Mesenchymal stem cell (in vitro differentiated cells and primary cell): Measurements from ENCODE around the gene PDGFRB.

Source experiments
- DNase-seq: peaks from one replicate; pipeline ENCODE4 v3.0.0-alpha.2; 2013
- H2AFZ ChIP-seq: one replicate; pipeline ENCODE4 v1.6.1; 2013; ENCODE audit warnings: low read depth, mild to moderate bottlenecking, control low read depth, inconsistent platforms, low read length, moderate library complexity
- H2AK5ac ChIP-seq: 2 replicates; pipeline ENCODE4 v1.6.1; 2013; ENCODE audit warnings: low read length, moderate library complexity, mild to moderate bottlenecking, inconsistent platforms; ENCODE audit not compliant: severe bottlenecking
- H2BK120ac ChIP-seq: one replicate; pipeline ENCODE4 v1.6.1; 2013; ENCODE audit warnings: low read depth, mild to moderate bottlenecking, inconsistent platforms, low read length, moderate library complexity
- H2BK12ac ChIP-seq, 2 experiments: one replicate each; pipeline ENCODE4 v1.6.1; 2013; ENCODE audit warnings: inconsistent platforms in 2 of 2, low read length in 2 of 2, mild to moderate bottlenecking in 2 of 2, moderate library complexity in 2 of 2, control low read depth in 1 of 2
- H2BK15ac ChIP-seq: one replicate; pipeline ENCODE4 v1.6.1; 2013; ENCODE audit warnings: mild to moderate bottlenecking, low read depth, inconsistent platforms; ENCODE audit not compliant: poor library complexity, severe bottlenecking
- H2BK5ac ChIP-seq: 2 replicates; pipeline ENCODE4 v1.6.1; 2013; ENCODE audit warnings: low read depth, mild to moderate bottlenecking, low read length, control low read depth, inconsistent platforms; ENCODE audit not compliant: poor library complexity, severe bottlenecking
- H3K14ac ChIP-seq, 2 experiments: one replicate each; pipeline ENCODE4 v1.6.1; 2013; ENCODE audit warnings: inconsistent platforms in 2 of 2, low read length in 2 of 2, control low read depth in 1 of 2, mild to moderate bottlenecking in 1 of 2, moderate library complexity in 1 of 2
- H3K18ac ChIP-seq, 2 experiments: one replicate each; pipeline ENCODE4 v1.6.1; 2013; ENCODE audit warnings: inconsistent platforms in 2 of 2, low read length in 2 of 2, control low read depth in 1 of 2, low read depth in 1 of 2, mild to moderate bottlenecking in 1 of 2
- H3K23ac ChIP-seq, 2 experiments: one replicate each; pipeline ENCODE4 v1.6.1; 2013; ENCODE audit warnings: inconsistent platforms in 2 of 2, low read length in 2 of 2, mild to moderate bottlenecking in 2 of 2, moderate library complexity in 2 of 2, control low read depth in 1 of 2
- H3K27ac ChIP-seq: 2 replicates; pipeline ENCODE4 v1.5.1; 2013; ENCODE audit warnings: mild to moderate bottlenecking, moderate library complexity, low read length, control low read depth, inconsistent platforms; ENCODE audit not compliant: poor library complexity, severe bottlenecking
- H3K27me3 ChIP-seq, 2 experiments: 2 replicates each; pipeline versions ENCODE4 v1.6.1 to v1.7.0; 2013; ENCODE audit warnings: low read length in 2 of 2, mild to moderate bottlenecking in 2 of 2, moderate library complexity in 2 of 2, control low read depth in 1 of 2, inconsistent platforms in 1 of 2; ENCODE audit not compliant: control insufficient read depth in 1 of 2, insufficient read depth in 1 of 2
- H3K36me3 ChIP-seq, 2 experiments: 2 replicates each; pipeline versions ENCODE4 v1.6.1 to v1.7.0; 2013; ENCODE audit warnings: low read length in 2 of 2, control low read depth in 1 of 2, inconsistent platforms in 1 of 2, low read depth in 1 of 2, mild to moderate bottlenecking in 1 of 2; ENCODE audit not compliant: insufficient read depth in 2 of 2, control insufficient read depth in 1 of 2
- H3K4ac ChIP-seq, 2 experiments: one replicate each; pipeline ENCODE4 v1.6.1; 2013; ENCODE audit warnings: inconsistent platforms in 2 of 2, low read length in 2 of 2, mild to moderate bottlenecking in 2 of 2, moderate library complexity in 2 of 2, control low read depth in 1 of 2, low read depth in 1 of 2
- H3K4me1 ChIP-seq: 2 replicates; pipeline ENCODE4 v1.6.1; 2013; ENCODE audit warnings: low read depth, low read length, control low read depth; ENCODE audit not compliant: control insufficient read depth, insufficient read depth
- H3K4me2 ChIP-seq: 2 replicates; pipeline ENCODE4 v1.6.1; 2013; ENCODE audit warnings: low read length, mild to moderate bottlenecking, inconsistent platforms; ENCODE audit not compliant: poor library complexity, severe bottlenecking
- H3K4me3 ChIP-seq, 2 experiments: 2 replicates each; pipeline versions ENCODE4 v1.5.1 to v1.7.0; 2013; ENCODE audit warnings: low read length in 2 of 2, mild to moderate bottlenecking in 2 of 2, control low read depth in 1 of 2, low read depth in 1 of 2; ENCODE audit not compliant: insufficient read depth in 1 of 2
- H3K79me1 ChIP-seq: replicated peaks from 2 replicates; pipeline ENCODE4 v1.6.1; 2013; ENCODE audit warnings: mild to moderate bottlenecking, control low read depth, low read length, inconsistent platforms; ENCODE audit not compliant: poor library complexity, severe bottlenecking
- H3K9ac ChIP-seq: 2 replicates; pipeline ENCODE4 v1.7.0; 2013; ENCODE audit warnings: mild to moderate bottlenecking, low read length, moderate library complexity
- H3K9me3 ChIP-seq: 2 replicates; pipeline ENCODE4 v1.7.0; 2013; ENCODE audit warnings: mild to moderate bottlenecking, low read length; ENCODE audit not compliant: control insufficient read depth
- H4K8ac ChIP-seq: one replicate; pipeline ENCODE4 v1.6.1; 2013; ENCODE audit warnings: inconsistent platforms, mild to moderate bottlenecking, low read length, moderate library complexity
- H4K91ac ChIP-seq: one replicate; pipeline ENCODE4 v1.6.1; 2013; ENCODE audit warnings: mild to moderate bottlenecking, low read length, inconsistent platforms
- WGBS: methylation state at CpG from one replicate; pipeline ENCODE4 v1.1.7; 2013; ENCODE audit warnings: mixed read lengths; 5-methylcytosine and 5-hydroxymethylcytosine counted together

The PDGFRB gene

DNA sequence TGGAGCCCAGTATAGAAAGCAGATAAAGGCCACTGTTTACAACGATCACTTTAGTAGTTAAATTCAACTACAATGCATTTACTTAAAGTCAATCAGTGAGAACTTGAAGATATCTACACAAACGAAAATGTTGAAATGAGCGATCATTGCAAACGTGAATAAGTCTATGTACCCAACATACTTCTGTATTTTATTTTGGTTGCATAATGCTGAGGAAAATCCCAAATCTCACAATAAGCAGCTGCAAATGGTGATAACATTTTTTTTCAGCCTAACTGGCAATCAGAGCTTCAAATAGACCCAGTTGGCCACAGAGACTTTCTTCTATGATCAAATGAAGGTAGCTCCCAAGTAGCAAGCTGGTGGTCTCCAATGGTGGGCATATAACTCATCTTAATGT, 32.1 kb downstream of the PDGFRB start:
- Histone ChIP-seq H3K14ac (no peak overlapping the region), H2BK12ac (no peak overlapping the region), H4K91ac (no peak overlapping the region), H3K4me3 (no peak overlapping the region), H4K8ac (no peak overlapping the region), H3K27me3 (no peaks in the 10 kb centered on the region), H2AFZ (no peak overlapping the region), H3K9me3 (no peaks in the 10 kb centered on the region), H3K27ac (no peak overlapping the region), H3K36me3 (peaks cover 92 to 96% of the 10 kb centered on the region in 2 experiments), H3K79me1 (peaks cover 13% of the 10 kb centered on the region), H3K4me2 (no peak overlapping the region), H2AK5ac (no peak overlapping the region), H3K4ac (no peak overlapping the region), H2BK5ac (no peak overlapping the region), H3K9ac (peak overlapping the region; percentile 17), H2BK15ac (no peak overlapping the region), H2BK120ac (no peak overlapping the region), H3K18ac (no peak overlapping the region), H3K23ac (no peak overlapping the region), H3K4me1 (peaks cover 3% of the 10 kb centered on the region)
- DNase-seq = no peak
- WGBS = 63% methylated on average over 1 of the region's 4 CpGs

DNA sequence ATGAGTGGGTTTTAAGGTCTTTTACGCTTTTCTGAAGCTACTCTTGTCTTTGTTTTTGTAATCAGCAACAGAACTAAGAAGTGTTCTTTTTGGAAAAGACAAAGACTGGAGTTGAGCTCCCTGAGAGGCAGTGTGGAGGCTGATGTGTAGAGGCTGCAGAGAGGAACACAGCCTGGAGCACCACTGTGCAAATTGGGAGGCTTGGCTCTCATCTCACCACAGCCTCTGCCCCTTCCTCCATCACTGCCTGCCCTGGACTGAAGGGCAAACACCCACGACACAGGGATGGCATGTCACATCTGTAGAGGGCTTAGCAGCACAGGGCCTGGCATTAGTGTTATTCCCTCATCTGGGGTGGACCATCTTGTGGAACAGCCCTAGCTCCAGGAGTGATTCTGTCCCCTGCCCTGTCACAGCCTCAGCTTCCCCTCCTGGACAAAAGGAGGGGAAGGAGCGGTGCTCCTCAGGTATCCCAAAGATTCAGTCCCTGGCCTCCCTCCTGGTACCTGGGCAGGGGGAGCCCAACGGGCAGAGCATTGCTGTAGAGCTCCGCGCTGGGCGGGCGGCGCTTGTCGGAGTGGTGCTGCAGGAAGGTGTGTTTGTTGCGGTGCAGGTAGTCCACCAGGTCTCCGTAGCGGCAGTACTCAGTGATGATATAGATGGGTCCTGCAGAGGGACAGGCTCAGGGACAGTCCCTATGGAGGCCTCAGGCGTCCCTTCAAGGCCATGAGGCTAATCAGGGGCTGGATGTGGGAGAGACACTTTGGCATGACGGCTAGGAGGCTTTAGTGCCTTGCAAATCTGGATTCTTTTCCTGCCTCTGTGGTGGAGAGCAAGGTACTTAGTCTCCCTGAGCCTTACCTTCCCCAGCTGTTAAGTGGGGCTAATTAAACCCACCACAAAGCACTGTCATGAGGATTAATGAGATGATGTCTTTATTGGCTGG, 32.8 kb downstream of the PDGFRB start:
- no peak overlapping the region for H3K4ac ChIP-seq
- H3K18ac ChIP-seq = no peak overlapping the region
- H3K9ac ChIP-seq = peak overlapping the region; percentile 36
- no peak overlapping the region for H2BK120ac ChIP-seq
- no peak overlapping the region for H4K91ac ChIP-seq
- no peak overlapping the region for H3K27ac ChIP-seq
- H3K9me3 ChIP-seq = no peaks in the 10 kb centered on the region
- H4K8ac ChIP-seq = no peak overlapping the region
- peaks cover 9% of the 10 kb centered on the region for H3K79me1 ChIP-seq
- WGBS = 95% methylated on average over 15 of the region's 15 CpGs
- H2AFZ ChIP-seq = no peak overlapping the region
- H3K23ac ChIP-seq = no peak overlapping the region
- no peak overlapping the region for H2BK5ac ChIP-seq
- no peak overlapping the region for H3K4me2 ChIP-seq
- no peak for DNase-seq
- H3K4me1 ChIP-seq = no peaks in the 10 kb centered on the region
- no peak overlapping the region for H2BK15ac ChIP-seq
- no peak overlapping the region for H2BK12ac ChIP-seq
- H3K4me3 ChIP-seq = no peak overlapping the region
- peak overlapping the region in 1 of 2 experiments; percentile 73 for H3K14ac ChIP-seq
- no peaks in the 10 kb centered on the region for H3K27me3 ChIP-seq
- peaks cover 92 to 96% of the 10 kb centered on the region in 2 experiments for H3K36me3 ChIP-seq
- no peak overlapping the region for H2AK5ac ChIP-seq

GRCh38 chr5:150122158-150122510, 33.5 kb downstream of the PDGFRB start:
- Histone ChIP-seq H3K27ac (no peak overlapping the region), H4K8ac (no peak overlapping the region), H3K18ac (no peak overlapping the region), H3K14ac (no peak overlapping the region), H2AK5ac (no peak overlapping the region), H3K4me1 (no peaks in the 10 kb centered on the region), H2BK15ac (no peak overlapping the region), H2BK12ac (no peak overlapping the region), H3K79me1 (peaks cover 8% of the 10 kb centered on the region), H2BK5ac (no peak overlapping the region), H4K91ac (no peak overlapping the region), H2BK120ac (no peak overlapping the region), H3K36me3 (peaks cover 94 to 99% of the 10 kb centered on the region in 2 experiments), H2AFZ (no peak overlapping the region), H3K27me3 (no peaks in the 10 kb centered on the region), H3K23ac (no peak overlapping the region), H3K4me3 (no peak overlapping the region), H3K9me3 (no peaks in the 10 kb centered on the region), H3K4ac (no peak overlapping the region), H3K9ac (peak overlapping the region; percentile 36), H3K4me2 (no peak overlapping the region)
- DNase-seq = no peak
- 83% methylated on average over 4 of the region's 5 CpGs for WGBS

DNA sequence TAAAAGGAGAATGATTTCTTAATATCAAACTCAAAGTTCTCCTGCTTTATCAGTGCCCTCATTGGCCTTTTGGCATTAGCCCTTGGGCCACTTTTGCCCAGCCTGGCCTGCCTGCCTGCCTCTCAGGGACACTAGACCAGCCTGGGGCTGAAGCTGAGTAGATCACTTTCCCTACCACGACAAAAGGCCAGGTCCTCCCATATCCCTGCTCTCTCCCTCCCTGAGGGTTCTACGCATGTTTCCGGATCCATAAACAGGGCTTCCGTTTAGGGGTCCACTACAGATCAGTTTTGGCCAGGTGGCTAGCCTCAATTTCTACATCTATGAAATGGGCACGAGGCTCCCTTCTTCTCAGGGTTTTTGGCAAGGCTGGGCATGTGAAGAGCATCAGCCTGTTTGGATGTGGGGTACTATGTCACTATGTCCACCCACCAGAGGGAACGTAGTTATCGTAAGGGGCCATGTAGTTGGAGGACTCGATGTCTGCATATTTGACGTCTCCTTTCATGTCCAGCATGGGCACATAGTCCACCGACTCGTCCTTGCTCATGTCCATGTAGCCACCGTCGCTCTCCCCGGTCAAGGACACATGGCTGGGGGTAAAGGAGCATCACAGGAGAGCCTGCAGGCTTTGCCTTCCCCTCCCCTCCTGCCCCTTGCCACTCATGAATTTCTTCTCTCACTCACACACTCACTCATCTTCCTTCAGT, 34.0 kb downstream of the PDGFRB start:
- H3K14ac ChIP-seq = no peak overlapping the region
- peaks cover 3% of the 10 kb centered on the region for H3K4me1 ChIP-seq
- no peak overlapping the region for H2BK12ac ChIP-seq
- no peak overlapping the region for H2AK5ac ChIP-seq
- H3K36me3 ChIP-seq = peaks cover 94 to 99% of the 10 kb centered on the region in 2 experiments
- H4K8ac ChIP-seq = no peak overlapping the region
- no peaks in the 10 kb centered on the region for H3K27me3 ChIP-seq
- H2BK15ac ChIP-seq = no peak overlapping the region
- H2AFZ ChIP-seq = no peak overlapping the region
- no peak overlapping the region for H2BK5ac ChIP-seq
- peaks cover 5% of the 10 kb centered on the region for H3K79me1 ChIP-seq
- peak overlapping the region; percentile 36 for H3K9ac ChIP-seq
- DNase-seq = no peak
- H3K23ac ChIP-seq = no peak overlapping the region
- no peak overlapping the region for H3K4me3 ChIP-seq
- H3K18ac ChIP-seq = no peak overlapping the region
- WGBS = 99% methylated on average over 14 of the region's 14 CpGs
- H3K27ac ChIP-seq = no peak overlapping the region
- H4K91ac ChIP-seq = no peak overlapping the region
- H3K4ac ChIP-seq = no peak overlapping the region
- H2BK120ac ChIP-seq = no peak overlapping the region
- no peaks in the 10 kb centered on the region for H3K9me3 ChIP-seq
- no peak overlapping the region for H3K4me2 ChIP-seq
